CD14-positive monocyte (primary cell): Measurements from ENCODE around the gene ERVH48-1. TPM values are rescaled to one million over a fixed set of nuclear protein-coding genes. Genes with fewer than 3 reads are reported as not detected.
A peak's percentile ranks its signal among the peaks of the same experiment; 100 is the strongest.

Source experiments
- DNase-seq, 3 donors: peaks; one replicate each; pipeline ENCODE4 v3.0.0-alpha.2; 2011 to 2022
- H2AFZ ChIP-seq: 2 replicates; pipeline ENCODE4 v1.6.0; 2012; ENCODE audit warnings: mild to moderate bottlenecking, low read depth, low read length, inconsistent platforms; ENCODE audit not compliant: insufficient read depth, poor library complexity, severe bottlenecking
- H3K27ac ChIP-seq, 2 donors: 1 replicate in 1 of 2; 2 replicates in 1 of 2; pipeline ENCODE4 v1.5.1; 2012 to 2013; ENCODE audit warnings: low read length in 2 of 2, control low read depth in 1 of 2, inconsistent platforms in 1 of 2, low read depth in 1 of 2, mild to moderate bottlenecking in 1 of 2
- H3K27me3 ChIP-seq, 2 donors: one replicate each; pipeline versions ENCODE4 v1.6.0 to v1.6.1; 2011 to 2013; ENCODE audit warnings: low read length in 2 of 2; ENCODE audit not compliant: control insufficient read depth in 2 of 2, insufficient read depth in 2 of 2
- H3K36me3 ChIP-seq, 2 donors: replicated peaks in 1 of 2; 1 replicate in 1 of 2; 2 replicates in 1 of 2; pipeline versions ENCODE4 v1.5.1 to v1.6.1; 2012 to 2013; ENCODE audit warnings: low read length in 2 of 2, control low read depth in 1 of 2, inconsistent platforms in 1 of 2, mild to moderate bottlenecking in 1 of 2; ENCODE audit not compliant: insufficient read depth in 2 of 2, control insufficient read depth in 1 of 2
- H3K4me1 ChIP-seq, 2 donors: 1 replicate in 1 of 2; 2 replicates in 1 of 2; pipeline versions ENCODE4 v1.5.1 to v1.6.1; 2012 to 2013; ENCODE audit warnings: low read length in 2 of 2, control low read depth in 1 of 2, inconsistent platforms in 1 of 2, mild to moderate bottlenecking in 1 of 2, moderate library complexity in 1 of 2; ENCODE audit not compliant: insufficient read depth in 2 of 2, control insufficient read depth in 1 of 2
- H3K4me2 ChIP-seq: replicated peaks from 2 replicates; pipeline ENCODE3; 2012; ENCODE audit warnings: low read length, moderate library complexity, mild to moderate bottlenecking; ENCODE audit not compliant: poor library complexity, severe bottlenecking; ENCODE audit errors: extremely low read depth
- H3K4me3 ChIP-seq, 3 experiments: fragments of 200-600 bp in 1 of 3; sonication (generic) in 1 of 3; replicated peaks in 1 of 3; 1 replicate in 2 of 3; 2 replicates in 1 of 3; pipeline ENCODE4 v1.5.1; 2011 to 2013; ENCODE audit warnings: low read length in 3 of 3, mild to moderate bottlenecking in 3 of 3, control low read depth in 2 of 3, low read depth in 2 of 3, inconsistent platforms in 1 of 3, moderate library complexity in 1 of 3
- H3K79me2 ChIP-seq: 2 replicates; pipeline ENCODE4 v1.6.0; 2012; ENCODE audit warnings: mild to moderate bottlenecking, control low read depth, inconsistent platforms, low read length, moderate library complexity; ENCODE audit not compliant: insufficient read depth
- H3K9ac ChIP-seq: 2 replicates; pipeline ENCODE4 v1.6.0; 2017; ENCODE audit warnings: low read length, mild to moderate bottlenecking; ENCODE audit not compliant: insufficient read depth, poor library complexity, severe bottlenecking
- H3K9me3 ChIP-seq, 2 donors: replicated peaks in 1 of 2; 1 replicate in 1 of 2; 2 replicates in 1 of 2; pipeline versions ENCODE4 v1.5.1 to v1.6.1; 2012 to 2013; ENCODE audit warnings: low read length in 2 of 2, control low read depth in 1 of 2; ENCODE audit not compliant: control insufficient read depth in 1 of 2, insufficient read depth in 1 of 2
- H4K20me1 ChIP-seq: 2 replicates; pipeline ENCODE4 v1.6.0; 2012; ENCODE audit warnings: mild to moderate bottlenecking, low read length, control low read depth, moderate library complexity; ENCODE audit not compliant: insufficient read depth
- H3K27ac Mint-ChIP-seq, 7 donors: one replicate each; pipeline ENCODE4 v1.8.0; 2020; ENCODE audit warnings: mild to moderate bottlenecking in 7 of 7, mixed read lengths in 7 of 7, moderate library complexity in 6 of 7, inconsistent platforms in 2 of 7
- H3K27me3 Mint-ChIP-seq, 3 donors: one replicate each; pipeline ENCODE4 v1.8.0; 2021 to 2022; ENCODE audit warnings: low read depth in 3 of 3, mild to moderate bottlenecking in 3 of 3, mixed read lengths in 3 of 3, moderate library complexity in 3 of 3, inconsistent platforms in 1 of 3
- H3K36me3 Mint-ChIP-seq, 2 donors: one replicate each; pipeline ENCODE4 v1.8.0; 2020; ENCODE audit warnings: mixed read lengths in 2 of 2, inconsistent platforms in 1 of 2, mild to moderate bottlenecking in 1 of 2
- H3K4me1 Mint-ChIP-seq: one replicate; pipeline ENCODE4 v1.8.0; 2020; ENCODE audit warnings: mild to moderate bottlenecking, mixed read lengths
- H3K4me3 Mint-ChIP-seq, 2 donors: one replicate each; pipeline ENCODE4 v1.8.0; 2020; ENCODE audit warnings: mild to moderate bottlenecking in 2 of 2, mixed read lengths in 2 of 2, moderate library complexity in 1 of 2
- H3K9me3 Mint-ChIP-seq, 7 donors: one replicate each; pipeline ENCODE4 v1.8.0; 2020 to 2022; ENCODE audit warnings: mixed read lengths in 7 of 7, mild to moderate bottlenecking in 6 of 7, moderate library complexity in 6 of 7, inconsistent platforms in 2 of 7
- WGBS: methylation state at CpG from one replicate; pipeline ENCODE4 v1.1.5; 2013; ENCODE audit warnings: missing lambda C conversion rate; ENCODE audit not compliant: insufficient coverage; 5-methylcytosine and 5-hydroxymethylcytosine counted together
- intact Hi-C, 2 donors: fragments of 100-400 bp; cut with micrococcal nuclease; formaldehyde crosslinking; loops; one replicate each; pipeline versions ENCODE4 v1.15.0 to v1.15.1; 2023
- polyA plus RNA-seq, 3 donors: library from polyadenylated mRNA; depleted of rRNA in 1 of 3; unstranded in 2 of 3; stranded (reverse) in 1 of 3; fragments of 300-500 nt in 2 of 3; fragments of >200 nt in 1 of 3; fragmentation: Illumina TruSeq in 2 of 3; gene quantifications; 1 replicate in 2 of 3; 2 replicates in 1 of 3; pipeline ENCODE4 v1.2.3, GENCODE V29; 2012 to 2021
- TF ChIP-seq, protein P1 (sequence below): fragments of 200-600 bp; IDR thresholded peaks from one replicate; pipeline ENCODE4 v1.8.0; 2022; ENCODE audit warnings: antibody characterized with exemption, mild to moderate bottlenecking

The ERVH48-1 gene
- polyA plus RNA-seq, 3 donors, result not detected

DNA sequence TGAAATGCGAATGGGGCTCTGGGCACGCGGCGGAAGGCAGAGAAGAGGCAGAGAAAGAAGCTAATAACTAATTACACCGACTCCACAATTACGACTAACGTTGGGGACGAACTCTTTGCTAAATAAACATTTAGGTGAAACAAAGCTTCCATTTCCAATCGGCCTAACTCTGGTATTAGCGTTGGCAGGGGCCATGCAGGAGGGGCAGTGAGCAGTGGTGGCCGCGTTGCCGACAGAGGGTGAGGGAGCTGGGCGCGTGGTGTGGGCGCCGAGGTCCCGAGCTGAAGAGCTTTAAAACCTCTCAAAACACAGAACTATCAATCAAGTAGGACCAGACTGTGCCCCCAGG lies 32.9 kb downstream of the ERVH48-1 start:
- TF ChIP-seq, protein P1, sequence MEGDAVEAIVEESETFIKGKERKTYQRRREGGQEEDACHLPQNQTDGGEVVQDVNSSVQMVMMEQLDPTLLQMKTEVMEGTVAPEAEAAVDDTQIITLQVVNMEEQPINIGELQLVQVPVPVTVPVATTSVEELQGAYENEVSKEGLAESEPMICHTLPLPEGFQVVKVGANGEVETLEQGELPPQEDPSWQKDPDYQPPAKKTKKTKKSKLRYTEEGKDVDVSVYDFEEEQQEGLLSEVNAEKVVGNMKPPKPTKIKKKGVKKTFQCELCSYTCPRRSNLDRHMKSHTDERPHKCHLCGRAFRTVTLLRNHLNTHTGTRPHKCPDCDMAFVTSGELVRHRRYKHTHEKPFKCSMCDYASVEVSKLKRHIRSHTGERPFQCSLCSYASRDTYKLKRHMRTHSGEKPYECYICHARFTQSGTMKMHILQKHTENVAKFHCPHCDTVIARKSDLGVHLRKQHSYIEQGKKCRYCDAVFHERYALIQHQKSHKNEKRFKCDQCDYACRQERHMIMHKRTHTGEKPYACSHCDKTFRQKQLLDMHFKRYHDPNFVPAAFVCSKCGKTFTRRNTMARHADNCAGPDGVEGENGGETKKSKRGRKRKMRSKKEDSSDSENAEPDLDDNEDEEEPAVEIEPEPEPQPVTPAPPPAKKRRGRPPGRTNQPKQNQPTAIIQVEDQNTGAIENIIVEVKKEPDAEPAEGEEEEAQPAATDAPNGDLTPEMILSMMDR, result no peak
- Mint-ChIP-seq H3K36me3 (peaks cover 8 to 17% of the 10 kb centered on the region in 2 donors), H3K4me1 (peaks cover 13% of the 10 kb centered on the region), H3K4me3 (peak overlapping the region; percentile 79 to 93), H3K9me3 (no peaks in the 10 kb centered on the region), H3K27ac (peak overlapping the region; percentile 94 to 98 (median 96)), H3K27me3 (peaks cover 0 to under 1% (median 0%) of the 10 kb centered on the region in 3 donors)
- H3K9ac ChIP-seq, result peak overlapping the region; percentile 95
- peaks cover 32% of the 10 kb centered on the region for H4K20me1 ChIP-seq
- intact Hi-C loops, result no loop called here
- DNase-seq, result no peak
- peak overlapping the region; percentile 93 for H2AFZ ChIP-seq
- peaks cover 7 to 13% of the 10 kb centered on the region in 2 donors for H3K4me1 ChIP-seq
- peak overlapping the region; percentile 82 for H3K4me2 ChIP-seq
- H3K27me3 ChIP-seq, result no peaks in the 10 kb centered on the region
- H3K27ac ChIP-seq, result peak overlapping the region; percentile 85 to 95
- H3K36me3 ChIP-seq, result peaks cover 16 to 21% of the 10 kb centered on the region in 2 donors
- no peaks in the 10 kb centered on the region for H3K9me3 ChIP-seq
- H3K4me3 ChIP-seq, result peak overlapping the region; percentile 78 to 85 (median 85)
- WGBS, result 71% methylated on average over 4 of the region's 18 CpGs
- H3K79me2 ChIP-seq, result peaks cover 37% of the 10 kb centered on the region

DNA sequence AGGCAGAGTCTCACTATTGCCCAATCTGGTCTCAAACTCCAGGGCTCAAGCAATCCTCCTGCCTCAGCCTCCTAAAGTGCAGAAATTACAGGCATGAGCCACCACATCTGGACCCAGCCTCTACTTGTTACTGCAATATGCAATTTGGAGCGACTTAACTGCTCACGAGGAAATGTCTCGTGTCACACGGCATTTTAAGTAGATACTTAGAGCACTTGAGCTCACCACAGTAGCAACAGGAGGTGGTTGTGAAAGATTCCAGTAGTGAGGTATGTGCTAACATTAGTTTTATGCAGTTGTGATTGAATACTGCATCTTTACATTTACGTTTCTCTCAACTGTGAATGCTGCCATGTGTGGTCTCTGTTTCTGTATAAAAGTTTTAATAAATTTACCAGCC lies 38.1 kb downstream of the ERVH48-1 start:
- H3K27ac Mint-ChIP-seq, result no peak overlapping the region
- Histone ChIP-seq H3K4me2 (no peak overlapping the region), H3K27ac (no peak overlapping the region), H3K27me3 (no peaks in the 10 kb centered on the region), H3K9ac (no peak overlapping the region), H3K4me1 (peaks cover 2 to 3% of the 10 kb centered on the region in 2 donors), H3K36me3 (no peaks in the 10 kb centered on the region), H3K79me2 (no peaks in the 10 kb centered on the region), H3K9me3 (no peaks in the 10 kb centered on the region), H4K20me1 (no peaks in the 10 kb centered on the region), H2AFZ (no peak overlapping the region), H3K4me3 (no peak overlapping the region)
- DNase-seq, result no peak
- H3K9me3 Mint-ChIP-seq, result no peaks in the 10 kb centered on the region
- no peak overlapping the region for H3K4me3 Mint-ChIP-seq
- peaks cover 2% of the 10 kb centered on the region for H3K4me1 Mint-ChIP-seq
- intact Hi-C loops, result no loop called here
- 59% methylated on average over 4 of the region's 5 CpGs for WGBS
- TF ChIP-seq, protein P1, result no peak
- peaks cover 0 to 4% (median 0%) of the 10 kb centered on the region in 3 donors for H3K27me3 Mint-ChIP-seq
- no peaks in the 10 kb centered on the region for H3K36me3 Mint-ChIP-seq
